ENCODE measurements around the gene DNTT.

The DNTT gene

DNA sequence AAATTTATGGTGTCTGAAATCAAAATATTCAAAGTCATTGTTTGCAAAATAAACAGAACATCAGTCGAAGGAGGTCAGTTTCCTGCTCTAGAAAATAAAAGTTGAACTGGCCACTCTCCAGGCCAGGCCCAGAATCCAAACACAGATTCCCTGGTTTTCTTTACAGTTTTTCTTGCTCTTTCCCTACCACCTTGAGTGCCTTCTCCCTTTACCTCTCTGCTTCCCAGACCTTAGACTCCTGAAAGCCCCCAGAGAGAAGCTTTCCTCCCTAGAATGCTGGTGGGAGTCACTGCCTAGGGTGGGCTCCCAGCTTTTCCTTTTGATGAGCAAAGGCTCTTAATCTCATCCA is 6.1 kb downstream of the DNTT start:
- TF ChIP-seq, protein P1, sequence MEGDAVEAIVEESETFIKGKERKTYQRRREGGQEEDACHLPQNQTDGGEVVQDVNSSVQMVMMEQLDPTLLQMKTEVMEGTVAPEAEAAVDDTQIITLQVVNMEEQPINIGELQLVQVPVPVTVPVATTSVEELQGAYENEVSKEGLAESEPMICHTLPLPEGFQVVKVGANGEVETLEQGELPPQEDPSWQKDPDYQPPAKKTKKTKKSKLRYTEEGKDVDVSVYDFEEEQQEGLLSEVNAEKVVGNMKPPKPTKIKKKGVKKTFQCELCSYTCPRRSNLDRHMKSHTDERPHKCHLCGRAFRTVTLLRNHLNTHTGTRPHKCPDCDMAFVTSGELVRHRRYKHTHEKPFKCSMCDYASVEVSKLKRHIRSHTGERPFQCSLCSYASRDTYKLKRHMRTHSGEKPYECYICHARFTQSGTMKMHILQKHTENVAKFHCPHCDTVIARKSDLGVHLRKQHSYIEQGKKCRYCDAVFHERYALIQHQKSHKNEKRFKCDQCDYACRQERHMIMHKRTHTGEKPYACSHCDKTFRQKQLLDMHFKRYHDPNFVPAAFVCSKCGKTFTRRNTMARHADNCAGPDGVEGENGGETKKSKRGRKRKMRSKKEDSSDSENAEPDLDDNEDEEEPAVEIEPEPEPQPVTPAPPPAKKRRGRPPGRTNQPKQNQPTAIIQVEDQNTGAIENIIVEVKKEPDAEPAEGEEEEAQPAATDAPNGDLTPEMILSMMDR (IDR thresholded peaks at IDR 0.05; ENCODE audit: extremely low read depth, missing control alignments) = no peak
- DNase-seq (ENCODE audit: low spot score) = no peak

DNA sequence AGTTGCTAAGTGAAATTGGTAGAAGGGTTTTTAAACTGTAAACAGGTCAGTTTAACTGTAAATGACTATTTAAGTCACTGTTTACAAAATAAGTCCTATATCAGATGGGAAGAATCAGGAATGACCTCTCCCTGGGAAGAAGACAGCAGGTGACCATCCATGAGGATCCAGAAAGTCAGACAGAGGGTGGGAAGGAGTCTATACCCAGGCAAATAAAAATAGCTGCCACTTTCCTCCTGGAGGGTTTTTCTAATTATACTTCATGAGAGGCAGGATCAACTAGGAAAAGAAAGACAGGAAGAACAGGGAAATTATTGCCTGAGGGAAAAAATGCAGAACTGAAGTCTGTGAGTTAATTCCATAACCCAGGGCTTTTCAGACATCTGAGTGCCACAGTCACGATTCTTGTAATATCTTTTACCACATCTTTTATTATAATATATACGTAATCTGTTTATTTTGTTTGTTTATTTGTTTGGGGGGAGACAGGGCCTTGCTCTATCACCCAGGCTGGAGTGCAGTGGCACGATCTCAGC is 7.0 kb downstream of the DNTT start:
- no peak for DNase-seq (ENCODE audit: low spot score)

DNA sequence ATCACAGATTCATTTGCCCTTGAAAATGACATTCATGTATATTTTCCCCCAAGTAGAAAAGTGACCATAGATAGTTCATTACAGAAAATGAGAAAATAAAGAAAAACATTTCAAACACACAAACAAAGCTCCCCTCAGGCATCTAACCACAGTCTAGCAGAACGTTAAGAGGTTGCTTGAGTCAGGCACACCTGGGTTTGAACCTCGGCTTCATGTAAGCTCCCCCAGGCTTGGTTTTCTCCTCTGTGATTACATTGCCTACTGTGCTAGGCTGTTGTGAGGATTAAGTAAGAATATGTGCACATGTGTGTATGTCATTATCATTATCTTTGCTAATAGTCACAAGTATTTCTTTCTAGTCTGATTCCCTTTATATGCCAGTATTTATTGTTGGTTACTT is 9.1 kb downstream of the DNTT start:
- DNase-seq (ENCODE audit: low spot score) = no peak
- TF ChIP-seq, protein P1 (IDR thresholded peaks at IDR 0.05; ENCODE audit: extremely low read depth, missing control alignments) = no peak

More for the DNA sequence above, 7.0 kb downstream of the DNTT start:
- TF ChIP-seq, protein P1 (IDR thresholded peaks at IDR 0.05; ENCODE audit: extremely low read depth, missing control alignments) = no peak

DNA sequence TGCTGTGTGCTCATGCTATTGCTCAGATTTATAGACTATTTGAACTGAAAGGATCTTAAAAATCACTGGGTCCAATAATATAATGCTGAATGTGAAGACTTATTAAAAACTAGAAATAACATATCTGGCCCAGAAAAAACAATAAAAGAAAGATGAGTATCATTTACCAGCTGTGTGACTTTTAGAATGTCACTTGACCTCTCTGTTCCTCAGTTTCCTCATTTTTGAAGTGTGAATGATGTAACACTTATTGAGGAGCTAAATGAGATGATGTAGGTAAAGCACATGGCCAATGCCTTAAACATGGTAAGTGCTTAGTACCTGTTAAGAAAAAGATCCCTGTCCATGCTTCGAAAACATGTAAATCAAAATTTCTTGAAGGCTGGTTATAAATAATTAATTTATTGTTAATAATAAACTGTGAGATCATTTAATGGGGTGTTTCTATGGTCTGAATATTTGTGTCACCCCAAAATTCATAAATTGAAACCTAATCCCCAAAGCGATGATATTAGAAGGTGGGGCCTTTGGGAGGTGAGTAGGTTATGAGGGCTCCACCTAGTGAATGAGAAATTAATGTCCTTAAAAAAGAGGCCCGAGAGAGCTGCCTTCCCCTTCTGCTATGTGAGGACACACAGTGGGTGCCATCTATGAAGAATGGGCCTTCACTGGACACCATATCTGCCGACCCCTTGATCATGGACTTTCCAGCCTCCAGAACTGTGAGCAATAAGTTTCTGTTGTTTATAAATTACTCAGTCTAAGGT is 13.0 kb downstream of the DNTT start:
- no peak for DNase-seq (ENCODE audit: low spot score)
- TF ChIP-seq, protein P1 (IDR thresholded peaks at IDR 0.05; ENCODE audit: extremely low read depth, missing control alignments) = no peak

DNA sequence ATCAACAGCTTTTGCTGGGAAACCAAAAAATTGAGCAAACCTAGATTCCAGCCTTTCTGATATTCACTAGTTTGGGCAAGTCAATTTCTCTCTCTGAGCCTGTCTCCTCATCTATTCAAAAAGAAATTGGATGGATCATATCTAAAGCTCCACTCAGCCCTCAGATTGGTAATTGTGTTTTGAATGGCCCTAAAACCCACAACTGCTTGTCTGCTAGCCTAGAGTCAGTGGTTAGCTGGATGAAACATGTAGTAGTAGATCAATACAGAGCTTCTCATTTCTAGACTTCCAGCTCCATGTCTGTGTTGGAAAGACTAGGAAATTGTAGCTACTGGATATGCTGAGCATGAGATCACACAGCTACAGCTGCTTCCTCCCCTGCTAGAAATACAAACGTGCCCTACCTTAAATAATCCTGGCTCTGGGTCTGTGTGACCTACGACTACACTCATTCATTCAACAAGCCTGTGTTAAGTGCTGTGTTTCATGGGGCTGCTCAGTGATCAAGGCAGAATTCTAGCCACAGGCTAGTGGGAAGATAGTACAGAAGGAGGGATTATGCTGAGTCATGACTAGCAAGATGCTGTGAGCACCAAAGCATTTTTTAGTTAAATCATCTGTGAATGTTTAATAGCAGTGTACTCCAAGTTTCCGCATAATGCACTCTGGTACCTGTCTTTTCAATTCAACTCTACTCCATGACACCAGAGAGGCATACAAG is 15.7 kb downstream of the DNTT start:
- DNase-seq (ENCODE audit: low spot score) = no peak
- TF ChIP-seq, protein P1 (IDR thresholded peaks at IDR 0.05; ENCODE audit: extremely low read depth, missing control alignments) = no peak

DNA sequence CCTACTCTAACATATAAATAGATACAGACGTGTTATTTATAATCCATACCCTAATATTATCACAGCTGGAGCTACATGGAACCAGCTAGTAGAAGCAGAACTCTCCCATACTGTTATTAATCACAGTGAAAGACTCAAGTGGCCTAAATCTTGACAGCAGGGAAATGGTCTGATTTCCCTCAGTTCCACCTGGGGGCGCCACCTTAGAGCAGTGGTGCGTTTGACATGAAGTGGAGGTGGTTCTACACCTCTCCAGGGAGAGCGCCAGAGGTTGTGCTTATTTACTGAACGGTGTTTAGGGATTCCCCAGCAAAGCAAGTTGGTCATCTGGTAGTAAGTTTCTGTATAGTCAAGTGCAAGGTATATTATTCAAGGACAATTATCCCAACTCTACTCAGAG is 17.6 kb downstream of the DNTT start:
- TF ChIP-seq, protein P1 (IDR thresholded peaks at IDR 0.05; ENCODE audit: extremely low read depth, missing control alignments) = no peak
- no peak for DNase-seq (ENCODE audit: low spot score)

DNA sequence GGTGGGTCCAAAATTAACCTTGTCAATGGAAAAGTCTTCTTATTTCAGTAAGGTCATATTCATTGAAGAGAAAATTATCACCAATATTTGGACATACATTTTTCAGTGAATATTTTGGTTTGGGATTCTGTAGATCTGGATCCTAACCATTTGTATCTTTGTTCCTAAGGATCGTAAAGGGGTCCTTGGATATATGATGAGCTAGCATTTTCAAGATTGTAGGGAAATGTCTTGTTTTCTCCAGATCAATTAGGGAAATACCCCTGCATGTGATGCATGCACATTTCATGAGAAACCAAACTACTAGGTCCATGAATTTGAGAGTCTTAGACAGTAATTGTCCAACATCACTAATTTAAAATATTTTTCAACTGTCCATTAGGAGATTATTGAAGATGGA is 18.0 kb downstream of the DNTT start:
- TF ChIP-seq, protein P1 (IDR thresholded peaks at IDR 0.05; ENCODE audit: extremely low read depth, missing control alignments) = no peak

More for the DNA sequence above, 18.0 kb downstream of the DNTT start:
- no peak for DNase-seq (ENCODE audit: low spot score)
